Renal pelvis (tissue), 12 donors: ENCODE data around the gene STK38. TPM values are rescaled to one million over a fixed set of nuclear protein-coding genes. Genes with fewer than 3 reads are reported as not detected.
A peak's percentile ranks its signal among the peaks of the same experiment; 100 is the strongest.
"Not testable (repeated sequence)": the region's sequence is repeated elsewhere in the genome, so short reads cannot be mapped to it uniquely, and the experiment has no call there.

Source experiments
- DNase-seq: peaks from one replicate; pipeline ENCODE4 v3.0.0-alpha.2; 2013
- long read RNA-seq, 16 experiments: transcript quantifications; one replicate each; lab custom pipeline, GENCODE V29; 2026
- polyA plus RNA-seq, 3 donors: library from polyadenylated mRNA; unstranded; fragments of 120-200 nt; gene quantifications; one replicate each; pipeline ENCODE4 v1.2.1, GENCODE V29; 2013; ENCODE audit not compliant: insufficient read length in 3 of 3

The STK38 gene
- polyA plus RNA-seq, result 10 to 100 TPM; 48.5 to 61.7 (median 52.8) TPM
- long read RNA-seq, donor 1, partial matches to known transcripts, result 0 of 8 reads
- long read RNA-seq, donor 1, other reads (novel, unspliced or antisense), result 5 of 8 reads
- long read RNA-seq, donor 2, partial matches to known transcripts, result 0 of 10 reads
- long read RNA-seq, donor 2, other reads (novel, unspliced or antisense), result 8 of 10 reads
- long read RNA-seq, donor 3, partial matches to known transcripts, result 258 of 592 reads
- long read RNA-seq, donor 3, other reads (novel, unspliced or antisense), result 333 of 592 reads
- long read RNA-seq, donor 4, partial matches to known transcripts, result 0 of 2 reads
- long read RNA-seq, donor 4, other reads (novel, unspliced or antisense), result 0 of 2 reads
- long read RNA-seq, donor 5, result 0 reads
- long read RNA-seq, donor 6, partial matches to known transcripts, result 0 of 4 reads
- long read RNA-seq, donor 6, other reads (novel, unspliced or antisense), result 0 of 4 reads
- long read RNA-seq, donor 7, partial matches to known transcripts, result 16 of 25 reads
- long read RNA-seq, donor 7, other reads (novel, unspliced or antisense), result 5 of 25 reads
- long read RNA-seq, donor 8, partial matches to known transcripts, result 185 of 200 reads
- long read RNA-seq, donor 8, other reads (novel, unspliced or antisense), result 15 of 200 reads
- long read RNA-seq, donor 9, partial matches to known transcripts, result 0 of 2 reads
- long read RNA-seq, donor 9, other reads (novel, unspliced or antisense), result 0 of 2 reads
- long read RNA-seq, donor 10, partial matches to known transcripts, result 0 of 1 reads
- long read RNA-seq, donor 10, other reads (novel, unspliced or antisense), result 0 of 1 reads
- long read RNA-seq, donor 11, partial matches to known transcripts, result 446 of 475 reads
- long read RNA-seq, donor 11, other reads (novel, unspliced or antisense), result 29 of 475 reads
- long read RNA-seq, donor 12, partial matches to known transcripts, result 42 of 52 reads
- long read RNA-seq, donor 12, other reads (novel, unspliced or antisense), result 9 of 52 reads
- long read RNA-seq, donor 13, partial matches to known transcripts, result 21 of 21 reads
- long read RNA-seq, donor 13, other reads (novel, unspliced or antisense), result 0 of 21 reads
- long read RNA-seq, donor 14, transcript STK38-201 (14 exons, 3,576 nt), result major isoform, 6 of 12 reads
- long read RNA-seq, donor 14, partial matches to known transcripts, result 0 of 12 reads
- long read RNA-seq, donor 14, other reads (novel, unspliced or antisense), result 6 of 12 reads
- long read RNA-seq, donor 15, partial matches to known transcripts, result 1,004 of 1,077 reads
- long read RNA-seq, donor 15, other reads (novel, unspliced or antisense), result 71 of 1,077 reads
- long read RNA-seq, donor 16, partial matches to known transcripts, result 0 of 8 reads
- long read RNA-seq, donor 16, other reads (novel, unspliced or antisense), result 8 of 8 reads

- peak; percentile 87 for DNase-seq
Observed at GRCh38 chr6:36546920-36547645, at the start of gene STK38. Gene STK38 (minus strand): TSS chr6:36547479. CDS start chr6:36540202, 7,277 bp downstream.

GRCh38 chr6:36596356-36596755, 49.1 kb upstream of the STK38 start:
- DNase-seq, result no peak

DNA sequence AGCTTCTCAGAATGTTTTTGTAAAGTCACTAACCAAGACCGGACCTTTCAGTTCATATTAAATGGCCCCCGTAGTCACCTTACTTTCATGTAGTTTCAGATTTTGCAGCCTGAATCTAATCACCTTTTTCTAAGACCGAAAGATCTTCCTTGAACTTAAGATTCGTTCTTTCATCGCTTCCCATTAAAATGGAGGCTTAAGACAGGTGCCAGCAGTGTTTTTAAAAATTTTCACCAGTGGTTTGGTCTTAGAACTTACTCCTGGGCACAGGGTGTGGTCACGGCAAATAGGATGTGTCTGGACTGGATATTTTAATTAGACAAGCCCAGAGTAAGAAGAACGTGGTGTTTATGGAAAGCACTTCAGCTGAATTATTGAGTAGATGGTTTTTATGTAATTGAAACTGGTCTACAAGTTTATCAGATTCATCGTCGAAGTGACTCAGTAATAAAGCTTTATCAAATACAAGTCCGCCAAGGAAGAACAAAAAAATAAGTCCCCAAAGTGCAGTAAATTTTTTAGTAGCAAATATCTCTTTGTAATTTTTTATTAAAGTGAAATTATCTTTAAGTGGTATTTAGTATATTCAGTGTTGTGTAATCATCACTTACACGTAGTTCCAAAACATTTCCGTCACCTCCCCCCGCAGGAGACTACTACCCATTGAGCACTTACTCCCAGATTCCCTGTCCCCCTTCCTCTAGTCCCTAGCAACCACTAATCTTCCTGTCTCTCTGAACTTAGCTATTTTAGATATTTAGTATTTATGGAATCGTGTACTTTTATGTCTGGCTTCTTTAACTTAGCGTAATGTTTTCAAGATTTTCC, 47.8 kb upstream of the STK38 start:
- DNase-seq, result no peak

DNA sequence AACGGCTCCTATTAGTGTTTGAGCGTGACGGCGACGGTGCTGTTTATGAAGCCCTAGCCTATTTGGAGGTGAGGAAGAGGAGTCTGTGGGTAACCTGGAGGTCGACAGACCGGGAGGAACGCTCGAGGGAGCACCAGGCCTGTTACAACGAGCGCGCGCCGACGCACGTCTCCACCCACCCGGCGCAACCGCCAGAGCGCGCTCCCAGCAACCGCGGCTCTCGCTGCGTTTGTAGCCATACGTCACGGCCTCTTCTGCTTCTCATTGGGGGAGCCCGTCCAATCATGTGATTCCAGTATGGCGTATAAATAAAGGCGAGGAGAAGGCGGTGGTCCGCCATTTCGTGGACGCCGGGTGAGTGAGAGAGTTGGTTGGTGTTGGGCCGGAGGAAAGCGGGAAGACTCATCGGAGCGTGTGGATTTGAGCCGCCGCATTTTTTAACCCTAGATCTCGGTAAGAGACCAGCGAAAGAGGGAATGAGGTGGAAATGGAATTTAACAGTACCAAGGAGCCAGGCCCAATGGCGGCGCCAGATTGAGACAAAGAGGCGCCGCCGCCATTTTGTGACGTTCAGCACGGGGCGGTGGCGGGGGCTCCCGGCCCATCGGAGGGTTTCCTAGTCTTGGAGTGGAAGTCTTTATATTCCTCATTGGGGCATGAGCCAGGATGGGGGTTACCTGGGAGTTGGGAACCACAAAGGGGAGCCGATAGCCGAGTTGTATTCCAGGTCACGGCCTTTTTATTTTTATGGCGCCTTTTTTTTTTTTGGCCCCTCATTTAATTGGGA, 46.9 kb upstream of the STK38 start, which contains the start of gene SRSF3:
Gene SRSF3, plus strand, starts transcription at position 334 of the 787 bp plus-strand sequence. CDS start 2,401 bp downstream, outside the sequence.
- peak; percentile 97 for DNase-seq

DNA sequence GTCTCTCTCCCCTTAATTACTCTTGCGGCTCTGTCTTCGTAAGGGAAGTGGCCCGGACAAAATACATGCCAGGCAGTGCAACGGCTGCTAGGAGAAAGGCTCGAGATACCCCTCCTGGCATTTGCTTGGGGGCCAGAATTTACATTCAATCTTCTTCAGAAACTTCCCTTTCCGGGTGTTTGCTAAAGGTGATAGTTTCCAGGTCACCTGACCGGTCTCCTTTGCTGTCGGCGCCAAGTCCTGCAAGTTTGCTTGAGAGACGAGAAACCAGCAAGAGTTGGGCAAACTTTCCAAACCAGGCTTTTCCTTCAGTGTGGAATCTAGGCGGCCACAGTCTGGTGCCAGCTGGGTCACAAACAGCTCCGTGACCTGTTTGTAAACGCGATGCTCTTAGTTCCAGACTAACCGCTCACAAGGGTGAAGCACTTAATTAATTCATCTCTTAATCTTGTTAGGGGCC, 46.3 kb upstream of the STK38 start:
- peak; percentile 64 for DNase-seq

GRCh38 chr6:36592221-36592655, 45.0 kb upstream of the STK38 start:
- DNase-seq, result no peak

DNA sequence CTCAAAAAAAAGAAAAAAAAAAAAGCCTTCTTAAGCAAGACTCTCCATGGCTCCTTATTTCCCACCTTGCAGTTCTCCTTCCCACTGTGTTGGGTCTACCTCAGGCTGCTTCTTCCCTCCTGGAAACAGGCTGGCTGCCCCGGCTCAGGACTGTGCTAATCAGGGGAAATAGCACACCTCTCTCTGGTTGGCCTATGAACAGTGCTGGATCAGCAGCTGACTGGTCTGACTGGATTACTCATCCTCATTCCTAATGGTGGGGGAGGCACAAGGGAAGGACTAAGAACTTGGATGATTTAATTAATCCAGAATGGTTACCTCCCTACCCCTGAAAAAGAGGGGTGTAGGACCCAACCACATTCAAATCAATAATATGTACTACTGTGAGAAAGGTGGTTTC, 43.0 kb upstream of the STK38 start:
- no peak for DNase-seq

DNA sequence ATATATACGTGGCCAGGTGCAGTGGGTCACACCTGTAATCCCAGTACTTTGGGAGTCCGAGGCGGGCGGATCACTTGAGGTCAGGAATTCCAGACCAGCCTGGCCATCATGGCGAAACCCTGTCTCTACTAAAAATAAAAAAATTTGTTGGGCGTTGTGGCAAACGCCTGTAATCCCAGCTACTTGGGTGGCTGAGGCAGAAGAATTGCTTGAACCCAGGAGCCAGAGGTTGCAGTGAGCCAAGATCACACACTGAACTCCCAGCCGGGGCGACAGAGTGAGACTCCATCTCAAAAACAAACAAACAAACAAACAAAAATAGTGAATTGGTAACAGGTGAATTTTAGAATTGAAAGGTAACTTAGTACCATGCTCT, 41.7 kb upstream of the STK38 start:
- not testable (repeated sequence) for DNase-seq

DNA sequence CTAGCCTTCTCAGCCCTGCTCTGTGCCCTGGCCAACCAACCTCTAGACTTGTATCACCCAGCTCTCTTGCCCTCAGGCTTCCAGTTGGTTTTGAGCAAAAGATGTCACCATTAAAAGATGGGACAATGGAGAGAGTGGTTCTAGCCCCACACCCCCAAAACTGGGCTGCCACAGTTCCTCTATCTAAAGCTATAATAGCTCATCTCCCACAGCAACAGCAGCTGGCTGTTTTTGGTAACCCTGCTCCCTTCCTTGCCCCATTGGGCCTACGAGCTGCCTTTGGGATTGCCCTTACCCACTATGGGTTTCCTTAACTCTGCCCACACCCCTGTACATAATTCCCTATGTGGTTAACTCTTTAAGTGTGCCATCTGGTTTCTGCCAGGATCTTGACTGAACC, 39.3 kb upstream of the STK38 start:
- DNase-seq, result no peak

DNA sequence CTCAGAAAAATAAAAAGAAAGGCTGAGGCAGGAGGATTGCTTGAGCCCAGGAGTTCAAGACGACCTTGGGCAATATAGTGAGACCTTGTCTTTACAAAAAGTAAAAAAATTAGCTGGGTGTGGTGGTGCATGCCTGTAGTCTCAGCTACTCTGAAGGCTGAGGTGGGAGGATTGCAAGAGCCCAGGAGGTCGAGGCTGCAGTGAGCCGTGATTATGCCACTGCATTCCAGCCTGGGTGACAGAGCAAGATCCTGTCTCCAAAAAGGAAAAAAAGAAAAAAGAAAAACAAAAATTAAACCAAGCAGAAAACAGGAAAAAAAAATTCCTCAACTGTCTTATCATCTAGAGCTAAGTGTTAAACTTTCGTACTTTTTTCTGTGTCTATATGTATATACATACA, 34.4 kb upstream of the STK38 start:
- DNase-seq, result no peak

DNA sequence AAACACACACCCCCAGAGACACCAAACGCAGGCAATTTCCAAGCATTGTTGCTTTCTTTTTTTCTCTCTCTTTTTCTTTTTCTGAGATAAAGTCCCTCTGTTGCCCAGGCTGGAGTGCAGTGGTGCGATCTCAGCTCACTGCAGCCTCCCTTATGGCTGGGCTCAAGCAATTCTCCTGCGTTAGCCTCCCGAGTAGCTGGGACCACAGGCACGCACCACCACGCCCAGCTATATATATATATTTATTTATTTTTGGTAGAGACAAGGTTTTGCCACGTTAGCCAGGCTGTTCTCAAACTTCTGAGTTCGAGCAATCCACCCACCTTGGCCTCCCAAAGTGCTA, 32.9 kb upstream of the STK38 start:
- no peak for DNase-seq

DNA sequence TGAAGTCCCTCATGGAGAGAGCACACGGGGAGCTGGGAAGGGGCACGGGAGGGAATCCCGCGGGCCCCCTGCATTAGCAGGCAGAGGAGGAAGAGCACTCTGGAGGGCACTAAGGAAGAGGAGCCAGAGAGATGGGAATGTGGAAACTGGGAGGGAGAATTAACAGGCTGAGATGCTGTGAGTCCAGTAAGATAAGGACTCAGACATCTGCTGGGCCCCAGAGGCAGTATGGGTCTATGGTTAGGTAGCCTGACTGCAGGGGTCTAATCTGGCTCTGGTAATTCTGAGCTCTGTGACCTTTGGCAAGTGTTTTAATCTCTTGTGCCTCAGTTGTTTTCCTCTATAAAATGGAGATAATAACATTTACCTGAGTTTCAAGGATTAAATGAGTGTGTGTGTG, 31.2 kb upstream of the STK38 start:
- DNase-seq, result no peak

- DNase-seq, result no peak
Observed at GRCh38 chr6:36578030-36578429, 30.8 kb upstream of the STK38 start.

DNA sequence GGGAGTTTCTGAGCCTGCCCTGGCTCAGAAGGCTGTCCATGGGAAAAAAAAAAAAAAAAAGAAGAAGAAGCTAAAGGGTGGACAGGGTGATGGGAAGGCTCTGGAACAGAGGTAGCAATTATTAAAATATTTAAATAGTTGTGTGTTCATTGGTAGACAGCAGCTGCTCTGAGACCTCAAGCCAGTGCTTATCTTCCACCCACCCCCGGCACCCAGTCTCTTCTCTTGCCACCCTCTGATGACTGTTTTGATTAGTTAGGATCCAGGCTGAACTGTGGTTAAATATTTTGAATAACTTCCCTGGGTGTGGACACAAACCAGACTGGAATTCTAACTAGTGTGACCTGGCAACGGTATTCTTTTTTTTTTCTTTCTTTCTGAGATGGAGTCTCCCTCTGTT, 30.0 kb upstream of the STK38 start:
- no peak for DNase-seq

DNA sequence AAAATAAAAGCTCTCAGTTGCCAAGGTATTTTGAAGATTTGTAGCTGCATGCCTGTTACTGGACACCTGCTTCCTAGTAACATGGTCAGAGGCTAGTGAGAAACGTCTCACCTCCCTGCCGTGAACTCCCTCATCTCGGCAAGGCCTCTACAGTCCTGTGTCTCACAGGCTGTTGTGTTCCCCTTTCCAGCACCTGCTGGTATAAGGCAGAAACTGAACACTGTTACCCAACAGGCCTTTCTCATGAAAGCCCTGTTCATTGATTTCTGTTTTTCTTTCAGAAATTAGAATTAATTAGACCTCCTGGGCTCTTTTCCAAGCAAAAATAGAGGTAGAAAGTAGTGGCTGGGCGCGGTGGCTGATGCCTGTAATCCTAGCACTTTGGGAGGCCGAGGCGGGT, 29.3 kb upstream of the STK38 start:
- DNase-seq, result no peak

GRCh38 chr6:36574679-36575078, 27.4 kb upstream of the STK38 start:
- no peak for DNase-seq

DNA sequence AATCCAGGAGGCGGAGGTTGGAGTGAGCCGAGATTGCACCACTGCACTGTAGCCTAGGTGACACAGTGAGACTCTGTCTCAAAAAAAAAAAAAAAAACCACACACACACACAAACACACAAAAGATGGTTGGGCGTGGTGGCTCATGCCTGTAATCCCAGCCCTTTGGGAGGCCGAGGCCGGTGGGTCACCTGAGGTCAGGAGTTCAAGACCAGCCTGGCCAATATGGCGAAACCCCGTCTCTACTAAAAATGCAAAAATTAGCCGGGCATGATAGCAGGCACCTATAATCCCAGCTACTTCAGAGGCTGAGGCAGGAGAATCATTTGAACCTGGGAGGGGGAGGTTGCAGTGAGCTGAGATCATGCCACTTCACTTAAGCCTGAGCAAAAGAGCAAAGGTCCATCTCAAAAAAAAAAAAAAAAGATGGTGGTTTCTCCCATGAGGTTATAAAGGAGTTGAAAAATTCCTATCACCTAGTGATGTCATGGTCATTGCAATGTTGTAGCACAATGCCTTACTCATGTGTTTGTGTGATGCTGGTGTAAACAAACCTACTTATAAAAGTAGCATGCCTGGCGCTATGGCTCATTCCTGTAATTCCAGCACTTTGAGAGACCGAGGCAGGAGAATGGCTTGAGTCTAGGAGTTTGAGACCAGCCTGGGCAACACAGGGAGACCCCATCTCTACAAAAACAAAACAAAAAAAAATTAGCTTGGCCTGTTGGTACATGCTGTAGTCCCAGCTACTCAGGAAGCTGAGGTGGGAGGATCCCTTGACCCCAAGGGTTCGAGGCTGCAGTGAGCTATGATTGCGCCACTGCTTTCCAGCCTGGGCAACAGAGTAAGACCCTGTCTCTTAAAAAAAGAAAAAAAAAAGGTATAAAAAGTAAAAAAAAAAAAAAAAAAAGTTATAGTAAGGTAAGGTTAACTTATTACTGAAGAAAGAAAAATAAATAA, 25.4 kb upstream of the STK38 start:
- not testable (repeated sequence) for DNase-seq
